ENCODE results near the gene TSEN2.

TSEN2 gene

DNA sequence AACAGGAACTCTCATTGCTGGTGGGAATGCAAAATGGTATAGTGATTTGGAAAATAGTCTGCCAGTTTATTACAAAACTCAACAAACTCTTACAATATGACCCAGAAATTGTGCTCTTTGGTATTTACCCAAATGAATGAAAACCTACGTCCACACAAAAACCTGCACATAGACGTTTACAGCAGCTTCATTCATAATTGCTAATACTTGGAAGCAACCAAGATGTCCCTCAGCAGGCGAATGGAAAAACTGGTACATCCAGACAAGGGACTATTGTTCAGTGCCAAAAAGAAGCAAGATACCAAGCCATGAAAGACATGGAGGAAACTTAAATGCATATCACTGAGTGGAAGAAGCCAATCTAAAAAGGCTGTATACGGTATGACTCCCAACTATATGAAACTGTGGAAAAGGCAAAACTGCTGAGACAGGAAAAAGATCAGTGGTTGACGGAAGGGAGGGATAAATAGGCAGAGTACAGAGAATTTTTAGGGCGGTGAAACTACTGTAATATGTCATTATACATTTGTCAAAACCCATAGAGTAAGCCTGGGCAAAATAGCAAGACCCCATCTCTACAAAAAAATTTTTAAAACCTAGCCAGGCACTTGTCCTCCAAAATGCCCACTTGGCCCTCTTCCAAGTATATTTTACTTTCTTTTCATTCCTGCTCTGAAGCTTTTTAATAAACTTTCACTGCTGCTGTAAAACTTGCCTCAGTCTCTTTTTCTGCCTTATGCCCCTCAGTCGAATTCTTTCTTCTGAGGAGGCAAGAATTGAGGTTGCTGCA, 65.9 kb downstream of the TSEN2 start:
- DNase-seq (ENCODE audit: low read depth in 2 of 2) = no peak

GRCh38 chr3:12553921-12554391, 69.7 kb downstream of the TSEN2 start:
- no peak for DNase-seq (ENCODE audit: low read depth in 2 of 2)

DNA sequence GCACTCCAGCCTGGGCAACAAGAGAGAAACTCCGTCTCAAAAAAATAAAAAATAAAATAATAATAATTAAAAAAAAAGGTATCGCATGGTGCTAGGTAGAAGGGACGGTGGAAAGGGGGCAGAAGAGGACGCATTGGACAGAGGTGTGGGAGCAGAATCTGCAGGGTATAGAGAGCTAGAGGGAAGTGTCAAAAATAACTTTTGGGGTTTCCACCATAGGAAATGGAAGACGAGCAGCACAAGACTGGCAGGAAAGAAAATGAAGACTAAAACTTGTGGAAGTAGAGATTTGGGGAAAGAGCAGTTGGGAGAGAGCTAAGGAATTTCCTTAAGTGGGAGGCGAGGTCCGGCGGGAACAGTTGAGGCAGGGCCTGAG, 72.0 kb downstream of the TSEN2 start:
- no peak for DNase-seq (ENCODE audit: low read depth in 2 of 2)

DNA sequence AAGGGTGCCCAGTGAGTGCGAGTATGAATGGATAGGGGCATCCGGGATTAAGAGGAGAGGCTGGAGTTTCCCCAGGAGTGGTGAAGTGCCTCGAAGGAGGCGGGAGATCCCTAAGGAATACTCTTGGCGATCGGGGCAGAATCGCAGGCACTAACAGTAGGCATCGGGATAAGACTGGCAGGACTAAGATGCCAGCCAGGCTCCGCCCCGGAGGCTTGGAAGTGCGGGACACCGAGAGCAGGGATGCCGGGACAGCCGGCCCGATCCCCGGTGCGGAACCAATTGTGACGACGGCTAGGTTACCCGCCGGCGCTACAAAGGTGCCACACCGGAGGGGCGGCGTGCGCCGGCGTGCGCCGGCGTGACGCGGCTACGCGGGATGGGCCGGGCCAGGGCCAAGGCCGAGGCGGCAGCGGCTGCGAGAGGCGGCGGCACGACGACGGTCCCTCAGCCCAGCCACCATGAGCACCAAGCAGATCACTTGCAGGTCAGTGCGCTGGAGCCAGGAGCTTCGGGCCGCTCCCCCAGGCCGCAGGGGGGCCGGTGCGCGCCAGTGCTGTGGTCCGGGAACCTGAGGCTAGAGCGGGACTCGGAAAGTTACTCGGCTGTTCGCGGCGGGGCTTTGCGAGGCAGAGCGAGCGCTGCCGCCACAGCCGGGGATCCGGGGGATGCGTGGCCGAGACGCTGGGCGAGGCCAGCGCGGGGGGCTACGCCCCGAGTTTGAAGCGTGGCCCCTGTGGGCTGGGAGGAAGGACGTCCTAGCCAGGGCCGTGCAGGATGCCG, 72.6 kb downstream of the TSEN2 start, which contains the start of gene MKRN2:
Gene MKRN2 (plus strand): TSS at position 398 of the 783 bp plus-strand sequence. CDS start 64 bp downstream, at position 462.
- DNase-seq (ENCODE audit: low read depth in 2 of 2) = peak; percentile 72 to 77

- DNase-seq (ENCODE audit: low read depth in 2 of 2) = no peak
Measured at GRCh38 chr3:12557473-12558100, 73.3 kb downstream of the TSEN2 start.

DNA sequence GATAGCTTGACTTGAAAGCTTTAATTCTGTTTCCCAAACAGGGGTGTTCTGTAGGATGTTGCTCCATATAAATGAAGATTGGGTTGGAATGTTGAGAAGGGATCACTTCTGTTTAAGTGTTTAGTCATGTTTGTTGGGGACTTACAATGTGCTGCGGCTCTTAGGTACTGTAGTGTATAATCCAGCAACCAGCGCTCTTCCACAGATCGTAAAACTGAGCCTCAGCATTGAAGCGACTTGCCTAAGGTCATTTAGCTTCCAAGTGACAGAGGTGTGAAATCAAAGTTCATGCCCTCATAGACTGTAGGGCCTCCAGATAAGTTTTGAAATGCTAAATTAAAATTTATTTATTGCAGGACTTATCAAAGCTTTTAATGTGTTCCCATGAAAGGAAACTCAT, 74.4 kb downstream of the TSEN2 start:
- DNase-seq (ENCODE audit: low read depth in 2 of 2) = no peak

DNA sequence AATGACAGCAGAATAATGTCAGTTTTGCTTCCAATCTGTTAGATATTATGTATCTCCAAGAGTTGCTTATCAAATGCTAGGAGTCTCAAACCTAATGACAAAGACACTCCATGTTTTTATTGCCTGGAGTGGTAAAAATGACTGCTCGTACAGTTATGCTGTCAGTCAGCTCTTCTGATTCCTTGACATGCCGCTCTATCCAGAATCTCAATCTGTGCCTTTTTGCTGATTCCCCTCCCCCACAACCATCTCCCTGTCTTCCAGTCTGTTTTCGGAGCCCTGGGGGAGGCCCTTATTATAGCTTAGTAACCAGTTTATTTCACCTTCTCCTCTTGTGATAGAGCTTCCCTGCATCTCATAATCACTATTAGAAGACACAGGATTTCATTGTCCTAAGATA, 75.2 kb downstream of the TSEN2 start:
- no peak for DNase-seq (ENCODE audit: low read depth in 2 of 2)

DNA sequence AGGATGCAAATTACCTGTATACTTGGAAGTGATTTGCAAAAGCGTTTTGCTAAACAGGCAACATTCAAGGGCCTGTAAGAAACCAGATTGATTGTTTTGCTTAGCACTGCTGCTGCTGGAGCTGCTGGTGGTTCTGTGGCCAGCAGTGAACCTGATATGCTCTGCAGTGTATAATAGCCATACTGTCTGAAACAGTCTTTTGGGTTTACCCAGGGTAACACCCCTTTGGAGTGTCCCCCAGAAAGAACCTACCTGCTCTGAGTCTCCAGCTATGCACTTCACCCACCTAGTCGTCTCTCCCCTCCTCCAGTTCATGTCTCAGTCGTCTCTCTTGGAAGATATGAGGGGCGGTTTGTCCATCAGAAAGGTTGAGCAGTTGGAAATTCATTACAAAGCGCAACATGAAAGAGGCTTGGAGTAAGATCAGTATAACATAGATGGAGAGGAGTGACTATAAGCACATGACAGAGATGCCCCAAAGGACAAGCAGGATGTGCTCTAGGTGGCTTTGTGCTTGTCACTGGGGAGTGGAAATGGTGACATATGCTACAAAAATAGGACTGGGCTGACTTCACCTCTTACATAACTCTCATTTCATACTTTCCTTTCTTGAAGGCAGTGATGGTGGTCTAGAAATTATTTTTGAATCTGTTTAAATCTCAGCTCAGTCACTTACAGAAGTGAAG, 76.4 kb downstream of the TSEN2 start:
- no peak for DNase-seq (ENCODE audit: low read depth in 2 of 2)

DNA sequence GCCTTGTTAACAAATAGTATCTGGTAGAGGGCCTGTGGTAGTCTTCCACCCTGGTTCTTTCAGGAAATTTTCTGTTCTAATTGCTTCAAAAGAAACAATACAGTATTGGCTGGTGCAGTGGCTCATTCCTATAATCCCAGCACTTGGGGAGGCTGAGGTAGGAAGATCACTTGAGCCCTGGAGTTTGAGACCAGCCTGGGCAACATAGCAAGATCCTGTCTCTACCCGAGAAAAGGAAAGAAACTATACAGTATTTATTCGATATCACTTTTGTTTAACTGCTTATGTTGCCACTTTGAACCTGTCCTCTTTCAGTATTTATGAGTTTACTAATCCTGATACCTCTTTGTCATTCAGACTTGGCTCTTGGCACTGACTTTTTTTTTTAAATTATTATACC, 77.1 kb downstream of the TSEN2 start:
- DNase-seq (ENCODE audit: low read depth in 2 of 2) = no peak

DNA sequence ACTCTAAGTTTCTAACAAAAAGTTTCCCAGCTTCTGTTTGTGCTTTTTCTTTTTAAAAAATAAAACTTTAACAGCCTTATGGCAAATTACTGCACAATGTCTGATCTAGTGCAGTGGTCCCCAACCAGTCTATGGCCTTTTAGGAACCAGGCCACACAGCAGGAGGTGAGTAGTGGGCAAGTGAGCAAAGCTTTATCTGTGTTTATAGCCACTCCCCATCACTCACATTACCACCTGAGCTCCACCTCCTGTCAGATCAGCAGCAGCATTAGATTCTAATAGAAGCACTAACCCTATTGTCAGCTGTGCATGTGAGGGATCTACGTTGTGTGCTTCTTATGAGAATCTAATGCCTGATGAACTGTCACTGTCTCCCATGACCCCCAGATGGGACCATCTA, 78.2 kb downstream of the TSEN2 start:
- no peak for DNase-seq (ENCODE audit: low read depth in 2 of 2)

- DNase-seq (ENCODE audit: low read depth in 2 of 2) = no peak
Measured at GRCh38 chr3:12566976-12567375, 82.7 kb downstream of the TSEN2 start.

- no peak for DNase-seq (ENCODE audit: low read depth in 2 of 2)
Measured at GRCh38 chr3:12568747-12569146, 84.5 kb downstream of the TSEN2 start.

DNA sequence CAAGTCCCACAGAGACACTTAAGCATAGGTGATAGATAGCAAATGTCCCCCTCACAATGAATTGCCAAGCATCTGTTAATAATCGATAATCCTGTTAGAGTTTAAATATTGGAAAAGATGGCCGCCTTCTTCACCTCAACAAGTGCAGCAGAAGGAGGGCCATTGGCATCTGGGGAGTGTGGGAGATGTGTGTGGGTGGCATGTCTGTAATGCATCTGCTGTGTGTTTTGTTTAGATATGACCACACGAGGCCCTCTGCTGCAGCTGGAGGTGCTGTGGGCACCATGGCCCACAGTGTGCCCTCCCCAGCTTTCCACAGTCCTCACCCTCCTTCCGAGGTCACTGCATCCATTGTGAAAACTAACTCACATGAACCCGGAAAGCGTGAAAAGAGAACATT, 85.6 kb downstream of the TSEN2 start:
- DNase-seq (ENCODE audit: low read depth in 2 of 2) = no peak

DNA sequence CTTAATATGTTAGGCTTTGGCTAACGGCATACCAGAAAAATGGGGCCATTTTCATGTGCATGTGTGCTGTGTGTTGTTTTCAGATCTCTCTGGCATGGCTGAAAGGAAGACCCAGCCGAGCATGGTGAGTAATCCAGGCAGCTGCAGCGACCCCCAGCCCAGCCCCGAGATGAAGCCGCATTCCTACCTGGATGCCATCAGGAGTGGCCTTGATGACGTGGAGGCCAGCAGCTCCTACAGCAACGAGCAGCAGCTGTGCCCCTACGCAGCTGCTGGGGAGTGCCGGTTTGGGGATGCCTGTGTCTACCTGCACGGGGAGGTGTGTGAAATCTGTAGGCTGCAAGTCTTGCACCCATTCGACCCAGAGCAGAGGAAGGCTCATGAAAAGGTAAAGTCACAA, 87.7 kb downstream of the TSEN2 start:
- no peak for DNase-seq (ENCODE audit: low read depth in 2 of 2)

DNA sequence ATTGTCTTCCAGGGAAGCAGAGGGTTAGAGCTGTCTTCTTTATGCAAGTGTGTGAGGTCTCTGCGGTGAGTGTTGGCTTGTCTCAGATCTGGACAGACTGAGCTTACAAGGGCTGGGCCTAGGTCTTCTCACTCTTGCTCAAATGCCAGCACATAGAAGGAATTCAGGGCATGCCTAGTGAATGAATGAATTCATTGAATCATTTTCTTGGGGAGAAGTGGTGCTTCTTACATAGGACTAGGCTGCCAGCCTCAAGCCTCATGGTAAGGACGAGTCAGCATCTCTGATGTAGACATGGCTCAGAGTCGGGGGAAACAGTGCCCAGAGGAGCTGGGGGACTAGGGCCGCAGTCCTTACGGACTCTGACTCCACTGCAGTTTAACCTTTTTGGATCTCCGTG, 89.9 kb downstream of the TSEN2 start:
- no peak for DNase-seq (ENCODE audit: low read depth in 2 of 2)

DNA sequence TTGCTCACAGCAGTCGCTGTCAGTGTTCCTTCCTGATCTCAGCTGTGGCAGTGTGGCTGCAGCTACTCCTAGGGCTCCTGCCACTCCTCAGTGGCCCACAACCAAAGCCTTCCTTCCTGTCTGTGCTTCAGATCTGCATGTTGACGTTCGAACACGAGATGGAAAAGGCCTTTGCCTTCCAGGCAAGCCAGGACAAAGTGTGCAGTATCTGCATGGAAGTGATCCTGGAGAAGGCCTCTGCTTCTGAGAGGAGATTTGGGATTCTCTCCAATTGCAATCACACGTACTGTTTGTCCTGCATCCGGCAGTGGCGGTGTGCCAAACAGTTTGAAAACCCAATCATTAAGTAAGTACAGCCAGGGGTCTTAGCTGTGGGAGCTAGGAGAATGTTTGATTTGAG, 90.4 kb downstream of the TSEN2 start:
- no peak for DNase-seq (ENCODE audit: low read depth in 2 of 2)

- no peak for DNase-seq (ENCODE audit: low read depth in 2 of 2)
Measured at GRCh38 chr3:12577379-12577778, 93.1 kb downstream of the TSEN2 start.

- DNase-seq (ENCODE audit: low read depth in 2 of 2) = no peak
Measured at GRCh38 chr3:12578742-12579141, 94.5 kb downstream of the TSEN2 start.

DNA sequence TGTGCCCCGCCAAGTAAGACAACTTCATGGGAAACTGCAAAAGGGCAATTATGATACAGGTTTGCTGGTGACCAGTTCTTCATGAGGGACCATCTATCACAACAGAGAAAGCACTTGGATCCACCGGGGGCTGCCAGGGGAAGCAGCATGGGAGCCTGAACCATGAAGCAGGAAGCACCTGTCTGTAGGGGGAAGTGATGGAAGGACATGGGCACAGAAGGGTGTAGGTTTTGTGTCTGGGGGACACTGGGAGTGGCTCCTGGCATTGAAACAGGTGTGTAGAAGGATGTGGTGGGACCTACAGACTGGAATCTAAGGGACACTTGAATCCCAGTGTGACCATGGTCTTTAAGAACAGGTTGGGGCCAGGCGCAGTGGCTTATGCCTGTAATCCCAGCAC, 95.2 kb downstream of the TSEN2 start:
- DNase-seq (ENCODE audit: low read depth in 2 of 2) = no peak

DNA sequence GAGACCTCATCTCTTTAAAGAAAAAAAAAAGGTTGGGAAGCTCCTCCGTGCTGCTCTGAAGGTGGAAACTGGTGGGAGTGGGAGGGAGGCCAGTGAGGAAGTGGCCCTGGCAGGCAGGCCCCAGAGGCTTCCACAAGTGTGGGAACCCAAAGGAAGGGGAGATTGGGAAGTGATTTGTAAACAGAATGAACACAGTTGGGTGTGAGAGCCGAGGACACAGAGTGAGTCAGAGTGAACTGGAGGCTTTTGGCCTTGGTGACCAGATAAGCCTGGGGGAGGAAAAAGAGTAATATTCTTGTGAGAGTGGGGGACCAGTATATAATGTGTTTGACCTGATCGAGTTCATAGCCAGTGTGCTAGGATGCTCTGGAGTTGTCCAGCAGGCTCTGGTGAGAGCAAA, 95.6 kb downstream of the TSEN2 start:
- no peak for DNase-seq (ENCODE audit: low read depth in 2 of 2)

DNA sequence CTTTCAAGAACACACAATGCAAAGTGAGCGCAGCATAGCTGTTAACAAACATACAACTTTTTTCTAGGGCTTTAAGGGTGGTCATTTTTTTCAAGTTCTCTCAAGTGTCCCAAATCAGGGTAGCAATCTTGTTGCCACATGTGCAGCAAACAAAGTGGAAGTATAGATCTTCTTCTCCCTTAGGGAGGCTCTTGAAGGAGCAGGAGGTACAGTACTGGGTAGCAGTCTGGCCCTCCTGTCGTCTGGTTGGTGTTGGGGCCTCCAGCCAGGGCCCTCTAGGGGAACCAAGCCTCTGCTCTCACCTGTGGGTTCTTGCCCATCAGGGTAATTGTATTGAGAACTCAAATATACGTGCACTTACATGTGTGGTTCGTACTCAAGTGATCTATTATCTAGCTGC, 98.5 kb downstream of the TSEN2 start:
- no peak for DNase-seq (ENCODE audit: low read depth in 2 of 2)

Measured in activated CD4-positive, alpha-beta T cell treated with anti-CD3 and anti-CD28 coated beads for 24 hours (primary cell).